Heart right ventricle (tissue), 16 donors: Measurements from ENCODE around the gene SCAMP3. TPM values are rescaled to one million over a fixed set of nuclear protein-coding genes. Genes with fewer than 3 reads are reported as not detected.

Source experiments
- ATAC-seq, 8 donors: fragments of 200-7000 bp; cut with Tn5 transposase; one replicate each; pipeline ENCODE4 v1.9.1; 2020; ENCODE audit warnings: mild to moderate bottlenecking in 8 of 8, moderate library complexity in 8 of 8, moderate number of reproducible peaks in 1 of 8
- DNase-seq, 2 donors: peaks; one replicate each; pipeline ENCODE4 v3.0.0-alpha.2; 2020
- H3K27ac ChIP-seq, 10 donors: fragments of 200-600 bp; sonication (generic) in 2 of 10; one replicate each; pipeline versions ENCODE4 v1.5.0 to v1.8.0; 2020 to 2022; ENCODE audit warnings: mild to moderate bottlenecking in 3 of 10
- H3K27me3 ChIP-seq, 7 donors: fragments of 200-600 bp; one replicate each; pipeline ENCODE4 v1.8.0; 2021 to 2022; ENCODE audit warnings: mild to moderate bottlenecking in 2 of 7
- H3K36me3 ChIP-seq, 9 donors: fragments of 200-600 bp; sonication (generic) in 1 of 9; one replicate each; pipeline versions ENCODE4 v1.5.0 to v1.8.0; 2020 to 2022; ENCODE audit warnings: mild to moderate bottlenecking in 2 of 9
- H3K4me1 ChIP-seq, 9 donors: fragments of 200-600 bp; sonication (generic) in 1 of 9; one replicate each; pipeline versions ENCODE4 v1.5.0 to v1.8.0; 2020 to 2022; ENCODE audit warnings: mild to moderate bottlenecking in 4 of 9
- H3K4me3 ChIP-seq, 10 donors: fragments of 200-600 bp; sonication (generic) in 2 of 10; one replicate each; pipeline versions ENCODE4 v1.5.0 to v1.8.0; 2020 to 2022; ENCODE audit warnings: mild to moderate bottlenecking in 7 of 10, moderate library complexity in 2 of 10
- H3K9me3 ChIP-seq, 11 donors: fragments of 200-600 bp in 10 of 11; sonication (generic) in 2 of 11; one replicate each; pipeline versions ENCODE4 v1.5.0 to v1.8.0; 2013 to 2022; ENCODE audit warnings: mild to moderate bottlenecking in 2 of 11, control low read depth in 1 of 11, moderate library complexity in 1 of 11
- CTCF ChIP-seq, 9 donors: fragments of 200-600 bp; sonication (generic) in 2 of 9; IDR thresholded peaks; one replicate each; pipeline versions ENCODE4 v1.5.0 to v1.8.0; 2021 to 2022; ENCODE audit warnings: antibody characterized with exemption in 9 of 9, mild to moderate bottlenecking in 5 of 9, moderate library complexity in 1 of 9
- WGBS, 2 donors: extraction: QIAGEN DNeasy Blood & Tissue Kit; methylation state at CpG; one replicate each; pipeline ENCODE4 v1.1.7; 2013; ENCODE audit warnings: inconsistent platforms in 1 of 2; 5-methylcytosine and 5-hydroxymethylcytosine counted together
- intact Hi-C, 10 donors: fragments of 100-400 bp; cut with DNase I; formaldehyde crosslinking; loops; one replicate each; pipeline versions ENCODE4 v1.11.1 to v1.14.2; 2022
- polyA plus RNA-seq, 2 donors: library from polyadenylated mRNA; stranded (reverse); fragments of 200-250 nt; gene quantifications; one replicate each; pipeline ENCODE4 v1.2.3, GENCODE V29; 2013
- total RNA-seq, 10 donors: library from RNA; stranded (reverse); fragmentation: NEBNext Ultra II Directional in 3 of 10; extraction: Animal tissue kit (Norgen Biotek cat#: 25700) in 3 of 10; gene quantifications; one replicate each; pipeline versions ENCODE4 v1.2.1 to v1.2.4, GENCODE V29; 2021 to 2023
- donor health status: Arrhythmogenic right ventricular cardiomyopathy.
- donor health status: ischemic (EF 13 %, LVEDD 7.1; RV severe dilation, severe dysfunction).
- donor health status: healthy with polysubstance abuse.
- donor health status: DM: no; HTN: yes; CAD: no.
- donor health status: DM: no; HTN: no; CAD: no.
- donor health status: ischemic (EF 25% LVEDD 6.9; RV normal size, moderate dysfunction).
- donor health status: ischemic (EF 25% LVEDD 5.7; RV mildly dilated, moderate dysfunction).
- donor health status: healthy.
- donor health status: DM: yes; HTN: yes; CAD: no.
- donor health status: Ischemic cardiomyopathy.
- donor health status: ischemic (EF 35%, LVEDD 5.7; RV mildly dilated, moderate dysfunction).
- donor health status: nonischemic (EF 11% LVEDD 7.7; RV severe dilation, severe dysfunction).
- donor health status: DM: yes; HTN: yes; CAD: no.
- donor health status: PGD.
- donor health status: ischemic (EF 29% LVEDD 5.4; RV normal size, mild dysfunction).
- donor health status: nonischemic (EF 23%, LVEDD 6.1; RV moderate dilation, normal function).

The SCAMP3 gene
- total and polyA plus RNA-seq, 12 donors: 47.9 to 109 (median 60.1) TPM

- no peak for TF ChIP-seq CTCF (IDR thresholded peaks at IDR 0.05)
- no peak for ATAC-seq
- DNase-seq: no peak
- Histone ChIP-seq H3K4me1 (peaks cover 3 to 42% (median 26%) of the 10 kb centered on the region in 9 donors), H3K27ac (peak overlapping the region; percentile 71 to 96 (median 92)), H3K4me3 (peak overlapping the region in 9 of 10 donors; percentile 46 to 84 (median 70)), H3K36me3 (peaks cover 0 to 25% (median 4%) of the 10 kb centered on the region in 9 donors), H3K27me3 (no peaks in the 10 kb centered on the region), H3K9me3 (no peaks in the 10 kb centered on the region)
- intact Hi-C loops: loop anchor here in 1 of 10 donors (5.0 kb wide), 1 partner anchor 347 kb away; no protein-coding TSS in a partner anchor
- WGBS, 2 donors: 62 to 66% methylated on average over 8 of the region's 8 CpGs
Observed at GRCh38 chr1:155245163-155245524, 17.0 kb downstream of the SCAMP3 start.

GRCh38 chr1:155244368-155245162, 17.6 kb downstream of the SCAMP3 start:
- peak in 5 of 9 donors; percentile 24 to 46 (median 39) for TF ChIP-seq CTCF (IDR thresholded peaks at IDR 0.05)
- ATAC-seq (peak; percentile 91 to 97 (median 96)), DNase-seq (peak; percentile 95 to 99)
- no peaks in the 10 kb centered on the region for H3K27me3 ChIP-seq
- peak overlapping the region; percentile 27 to 84 (median 69) for H3K4me3 ChIP-seq
- 0% methylated on average over 53 of the region's 53 CpGs for WGBS, 2 donors
- peaks cover 0 to 30% (median 4%) of the 10 kb centered on the region in 9 donors for H3K36me3 ChIP-seq
- no peaks in the 10 kb centered on the region for H3K9me3 ChIP-seq
- intact Hi-C loops: loop anchor here in 4 of 10 donors (1.0 to 5.0 kb wide), 3 partner anchors 36 to 348 kb away; partner anchors contain the start of genes MTX1 (in 4 of the 4) and THBS3 (in 3 of the 4)
- H3K27ac ChIP-seq: peak overlapping the region; percentile 71 to 96 (median 92)
- peaks cover 3 to 47% (median 28%) of the 10 kb centered on the region in 9 donors for H3K4me1 ChIP-seq

GRCh38 chr1:155242805-155243358, 19.3 kb downstream of the SCAMP3 start:
- H3K9me3 ChIP-seq: no peaks in the 10 kb centered on the region
- H3K27me3 ChIP-seq: no peaks in the 10 kb centered on the region
- DNase-seq (no peak), ATAC-seq (no peak)
- H3K27ac ChIP-seq: peak overlapping the region in 7 of 10 donors; percentile 86 to 96 (median 92)
- intact Hi-C loops: loop anchor here in 3 of 10 donors (5.0 kb wide), 1 partner anchor 36 kb away; the partner anchor contains the start of genes MTX1 (in 3 of the 3) and THBS3 (in 3 of the 3)
- TF ChIP-seq CTCF (IDR thresholded peaks at IDR 0.05): no peak
- peaks cover 3 to 48% (median 28%) of the 10 kb centered on the region in 9 donors for H3K4me1 ChIP-seq
- peak overlapping the region in 7 of 10 donors; percentile 65 to 84 (median 72) for H3K4me3 ChIP-seq
- H3K36me3 ChIP-seq: peaks cover 0 to 28% (median 0%) of the 10 kb centered on the region in 9 donors
- 84 to 85% methylated on average over 3 of the region's 3 CpGs for WGBS, 2 donors

- no peak for TF ChIP-seq CTCF (IDR thresholded peaks at IDR 0.05)
- intact Hi-C loops: loop anchor here in 3 of 10 donors (5.0 kb wide), 1 partner anchor 35 kb away; the partner anchor contains the start of genes MTX1 (in 3 of the 3) and THBS3 (in 3 of the 3)
- H3K9me3 ChIP-seq: no peaks in the 10 kb centered on the region
- H3K36me3 ChIP-seq: peaks cover 0 to 28% (median 3%) of the 10 kb centered on the region in 9 donors
- H3K4me1 ChIP-seq: peaks cover 3 to 48% (median 28%) of the 10 kb centered on the region in 9 donors
- H3K4me3 ChIP-seq: no peak overlapping the region
- ATAC-seq (no peak), DNase-seq (no peak)
- H3K27me3 ChIP-seq: no peaks in the 10 kb centered on the region
- WGBS, 2 donors: 69 to 70% methylated on average over 4 of the region's 4 CpGs
- H3K27ac ChIP-seq: peak overlapping the region in 4 of 10 donors; percentile 7 to 71 (median 32)
Observed at GRCh38 chr1:155241841-155242264, 20.3 kb downstream of the SCAMP3 start.
